IPS DF 4.7 (cell line): ENCODE results near the gene TNRC6A.
"Not testable (repeated sequence)": the region's sequence is repeated elsewhere in the genome, so short reads cannot be mapped to it uniquely, and the experiment has no call there.

Source experiments
- DNase-seq: peaks from one replicate; pipeline ENCODE4 v3.0.0-alpha.2; 2013; ENCODE audit warnings: low spot score; ENCODE audit errors: extremely low read depth

Gene TNRC6A

DNA sequence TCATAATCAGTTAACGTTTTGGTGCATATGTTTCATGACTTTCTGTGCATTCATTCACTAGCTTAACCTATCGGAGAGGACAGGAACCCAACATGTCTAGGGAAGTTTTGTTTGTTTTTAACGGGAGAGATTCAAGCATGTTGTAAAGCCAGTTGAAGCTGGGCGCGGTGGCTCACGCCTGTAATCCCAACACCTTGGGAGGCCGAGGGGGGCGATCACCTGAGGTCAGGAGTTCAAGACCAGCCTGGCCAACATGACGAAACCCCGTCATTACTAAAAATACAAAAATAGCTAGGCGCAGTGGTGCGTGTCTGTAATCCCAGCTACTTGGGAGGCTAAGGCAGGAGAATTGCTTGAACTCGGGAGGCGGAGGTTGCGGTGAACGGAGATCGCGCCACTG, 1.4 kb upstream of the TNRC6A start:
- DNase-seq = no peak

DNA sequence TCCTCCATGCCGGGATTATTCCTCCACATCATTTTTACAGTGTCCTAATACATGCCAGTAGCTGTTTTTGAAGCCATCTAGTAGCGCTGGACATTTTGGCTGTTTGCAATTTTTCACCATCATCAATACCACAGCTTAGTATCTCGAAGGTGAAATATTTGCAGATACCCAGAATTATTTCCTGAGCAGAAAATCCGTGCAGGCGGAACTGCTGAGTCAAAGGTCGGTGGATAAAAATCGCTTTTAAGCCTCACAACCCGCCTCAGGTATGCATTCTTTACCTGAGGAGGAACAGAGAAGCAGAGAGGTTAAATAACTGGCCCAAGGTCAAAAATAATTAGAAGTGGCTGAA, 584 bp upstream of the TNRC6A start:
- no peak for DNase-seq

DNA sequence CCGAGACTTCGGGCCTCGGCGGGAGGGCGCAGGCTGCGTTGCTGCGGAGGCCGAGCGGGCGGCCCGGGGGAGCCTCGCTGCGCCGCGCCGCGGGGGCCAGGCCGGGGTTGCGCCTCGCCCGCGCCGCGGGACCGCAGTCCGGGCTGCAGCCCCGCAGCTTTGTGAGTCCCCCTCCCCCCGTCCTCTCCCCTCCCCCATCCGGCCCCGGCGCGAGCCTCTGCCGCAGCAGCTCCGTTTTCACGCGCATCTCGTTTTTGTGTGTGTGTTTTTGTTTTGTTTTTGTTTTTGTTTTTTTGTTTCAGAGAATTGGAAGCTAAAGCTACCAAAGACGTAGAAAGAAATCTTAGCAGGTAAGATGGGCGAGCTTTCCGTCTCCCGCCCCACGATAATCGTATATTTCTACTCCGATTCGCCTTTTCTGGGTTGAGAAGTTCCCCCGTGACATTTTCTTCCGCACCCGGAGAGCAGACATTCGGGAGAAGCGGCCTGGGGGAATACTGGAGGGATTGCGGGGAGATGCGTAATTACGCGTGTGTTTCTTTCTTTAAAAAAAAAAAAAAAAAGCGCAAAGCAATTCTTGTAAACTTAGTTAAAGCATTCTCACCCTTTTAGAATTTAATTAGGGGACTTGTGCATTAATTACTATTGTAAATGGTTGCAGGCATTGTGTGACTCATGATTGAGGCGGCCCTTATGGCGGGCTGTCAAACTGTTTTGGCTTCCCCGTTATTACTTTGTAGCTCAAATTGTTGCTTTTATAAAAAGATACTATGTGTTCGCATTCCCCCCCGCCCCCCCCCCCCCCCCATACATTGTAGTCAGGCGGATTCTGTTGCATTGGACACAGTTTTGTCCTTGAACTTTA, 732 bp downstream of the TNRC6A start:
- no peak for DNase-seq

- DNase-seq = no peak
These were observed 1.5 kb downstream of the TNRC6A start for GRCh38 chr16:24730914-24731313.

DNA sequence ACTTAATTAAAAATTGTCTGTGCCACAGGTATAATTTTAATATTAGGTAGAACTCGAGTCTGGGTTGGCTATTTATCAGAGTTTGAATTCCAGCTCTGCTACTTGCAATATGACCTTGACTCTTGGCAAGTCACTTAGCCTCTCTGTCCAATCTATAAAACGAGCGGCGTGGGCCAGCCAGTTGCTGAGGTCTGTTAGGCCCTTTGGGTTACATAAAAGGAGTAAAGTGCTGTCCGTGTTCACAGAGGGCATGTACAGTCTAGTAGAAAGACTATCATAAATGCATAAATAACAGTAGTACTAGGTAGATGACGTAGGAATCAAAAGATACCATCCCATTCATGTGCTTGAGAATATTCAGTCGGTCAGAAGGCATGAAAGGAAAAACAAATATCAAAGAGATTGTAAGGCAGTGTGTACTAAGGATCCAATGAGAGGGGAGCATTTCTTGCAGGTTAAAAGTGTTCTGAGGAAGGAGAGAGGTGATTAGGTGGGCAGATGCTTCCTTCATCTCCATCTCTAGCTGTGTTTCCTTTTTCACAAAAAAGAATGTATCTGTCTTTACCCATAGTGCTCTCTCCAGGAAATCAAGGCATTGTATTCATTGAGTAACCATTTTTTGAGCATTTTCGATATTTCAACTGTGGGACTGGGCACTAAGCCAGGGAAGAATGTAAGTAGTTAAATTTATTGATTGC, 2.4 kb downstream of the TNRC6A start:
- no peak for DNase-seq

GRCh38 chr16:24734382-24734781, 4.9 kb downstream of the TNRC6A start:
- DNase-seq = no peak

GRCh38 chr16:24736758-24737157, 7.3 kb downstream of the TNRC6A start:
- no peak for DNase-seq

DNA sequence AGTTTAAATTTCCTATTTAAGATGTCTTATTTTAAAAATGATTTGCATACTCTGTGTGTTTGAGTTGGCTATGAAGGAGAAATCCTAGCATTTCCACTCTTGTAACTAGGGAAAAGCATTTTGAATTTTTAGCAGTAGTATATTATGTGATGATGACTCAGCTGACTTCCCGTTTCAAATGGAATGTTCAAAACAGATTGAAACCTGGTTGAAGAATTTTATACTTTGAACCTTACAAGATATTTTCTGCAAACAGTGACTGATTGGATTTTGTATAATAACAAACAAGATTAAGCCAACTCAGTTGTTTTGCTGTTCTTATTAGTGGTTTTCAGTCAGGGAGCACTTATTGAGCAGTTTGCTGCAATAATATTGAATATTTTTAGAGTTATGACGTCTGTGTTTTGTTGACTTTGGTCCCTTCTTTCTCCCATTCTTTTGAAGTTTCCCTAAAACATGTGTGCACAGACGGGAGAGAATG, 8.0 kb downstream of the TNRC6A start:
- DNase-seq = no peak

- no peak for DNase-seq
These were observed 8.6 kb downstream of the TNRC6A start for GRCh38 chr16:24737916-24738594.

DNA sequence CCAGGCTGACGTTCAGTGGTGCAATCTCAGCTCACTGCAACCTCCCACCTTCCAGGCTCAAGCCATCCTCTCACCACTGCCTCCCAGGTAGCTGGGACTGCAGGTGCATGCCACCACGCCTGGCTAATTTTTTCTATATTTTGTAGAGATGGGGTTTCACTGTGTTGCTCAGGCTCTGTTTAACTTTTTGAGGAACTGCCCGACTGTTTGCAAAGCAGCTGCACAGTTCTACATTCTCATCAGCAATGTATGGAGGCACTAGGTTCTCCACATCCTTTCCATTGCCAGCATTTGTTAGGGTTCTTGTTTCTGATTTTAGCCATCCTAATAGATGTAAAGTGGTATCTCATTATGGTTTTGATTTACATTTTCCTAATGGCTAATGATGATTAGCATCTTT, 9.4 kb downstream of the TNRC6A start:
- DNase-seq = no peak

DNA sequence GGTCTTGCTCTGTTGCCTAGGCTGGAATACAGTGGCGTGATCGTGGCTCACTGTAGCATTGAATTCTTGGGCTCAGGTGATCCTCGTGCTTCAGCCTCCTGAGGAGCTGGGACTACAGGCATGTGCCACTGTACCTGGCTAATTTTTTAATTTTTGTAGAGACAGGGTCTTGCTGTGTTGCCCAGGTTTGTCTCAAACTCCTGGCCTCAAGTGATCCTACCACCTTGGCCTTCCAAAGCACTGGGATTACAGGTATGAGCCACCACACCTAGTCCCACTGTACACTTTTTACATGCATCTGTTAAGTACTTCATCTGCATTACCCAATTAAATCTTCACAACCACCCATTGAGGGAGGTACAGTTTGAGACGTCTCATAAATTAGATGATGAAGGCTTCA, 12.4 kb downstream of the TNRC6A start:
- no peak for DNase-seq

DNA sequence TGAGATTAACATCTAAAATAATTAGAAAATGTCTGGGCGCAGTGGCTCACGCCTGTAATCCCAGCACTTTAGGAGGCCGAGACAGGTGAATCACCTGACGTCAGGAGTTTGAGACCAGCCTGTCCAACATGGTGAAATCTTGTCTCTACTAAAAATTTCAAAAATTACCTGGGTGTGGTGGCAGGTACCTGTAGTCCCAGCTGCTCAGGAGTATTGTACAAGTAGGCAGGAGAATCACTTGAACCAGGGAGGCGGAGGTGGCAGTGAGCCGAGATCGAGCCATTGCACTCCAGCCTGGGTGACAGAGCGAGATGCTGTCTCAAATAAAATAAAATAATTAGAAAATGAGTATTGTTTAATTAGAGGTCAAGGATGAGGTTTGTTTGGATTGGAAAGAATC, 13.2 kb downstream of the TNRC6A start:
- not testable (repeated sequence) for DNase-seq

DNA sequence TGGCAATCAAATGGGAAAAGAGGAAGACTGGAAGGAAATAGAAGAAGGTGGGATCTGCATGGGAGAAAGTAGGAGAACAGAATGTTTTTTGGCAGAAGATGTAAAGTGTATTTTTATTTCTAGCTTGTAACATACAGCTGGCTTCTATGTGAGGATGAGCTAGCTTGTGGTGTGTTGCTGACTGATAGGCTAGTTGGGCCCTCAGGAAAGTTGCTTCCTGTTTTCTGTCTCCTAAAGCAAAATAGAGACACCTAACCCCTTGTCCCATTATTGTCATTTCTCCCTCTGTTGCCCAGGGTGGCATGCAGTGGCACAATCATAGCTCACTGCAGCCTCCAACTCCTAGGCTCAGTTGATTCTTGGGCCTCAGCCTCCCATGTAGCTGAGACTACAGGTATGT, 15.9 kb downstream of the TNRC6A start:
- no peak for DNase-seq

- DNase-seq = no peak
These were observed 16.3 kb downstream of the TNRC6A start for GRCh38 chr16:24745791-24746190.

DNA sequence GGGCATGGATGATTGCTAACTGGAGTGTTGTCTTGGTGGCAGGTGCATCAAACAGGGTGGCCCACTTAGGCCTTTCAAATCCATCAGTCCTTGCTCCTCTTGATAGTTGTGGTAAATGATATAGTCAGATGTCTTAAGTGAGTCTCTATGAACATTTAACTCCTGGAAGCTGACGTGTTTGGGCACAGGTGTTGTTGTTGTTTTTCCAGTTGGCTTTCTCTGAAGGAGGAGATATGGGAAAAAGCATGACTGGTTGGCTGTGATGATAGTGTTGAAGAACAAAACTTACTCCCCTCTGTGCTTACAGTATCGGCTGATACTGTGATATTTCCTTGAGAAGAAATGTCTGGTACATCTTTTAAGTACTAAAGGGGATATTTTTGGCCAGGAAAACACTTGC, 18.0 kb downstream of the TNRC6A start:
- no peak for DNase-seq

- no peak for DNase-seq
These were observed 18.8 kb downstream of the TNRC6A start for GRCh38 chr16:24748242-24748641.

DNA sequence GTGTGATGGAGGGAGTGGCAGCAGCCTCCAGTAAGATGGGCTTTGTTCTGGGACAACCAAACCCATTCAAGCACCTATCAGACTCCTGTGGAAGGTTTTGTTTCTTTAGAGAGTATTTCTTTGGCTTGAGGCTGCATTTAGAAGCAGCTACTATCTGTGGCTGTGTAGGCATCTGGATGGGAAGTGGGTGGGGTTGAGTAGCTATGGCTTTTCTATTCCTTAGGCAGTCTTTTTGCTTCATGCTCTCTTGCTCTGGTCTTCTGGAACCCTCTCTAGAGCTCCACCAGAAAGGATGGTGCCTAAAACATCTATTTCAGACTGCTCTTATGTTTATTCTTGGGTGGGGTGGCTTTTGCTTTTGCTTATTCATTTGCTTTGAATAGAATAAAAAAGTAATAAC, 19.9 kb downstream of the TNRC6A start:
- DNase-seq = no peak

DNA sequence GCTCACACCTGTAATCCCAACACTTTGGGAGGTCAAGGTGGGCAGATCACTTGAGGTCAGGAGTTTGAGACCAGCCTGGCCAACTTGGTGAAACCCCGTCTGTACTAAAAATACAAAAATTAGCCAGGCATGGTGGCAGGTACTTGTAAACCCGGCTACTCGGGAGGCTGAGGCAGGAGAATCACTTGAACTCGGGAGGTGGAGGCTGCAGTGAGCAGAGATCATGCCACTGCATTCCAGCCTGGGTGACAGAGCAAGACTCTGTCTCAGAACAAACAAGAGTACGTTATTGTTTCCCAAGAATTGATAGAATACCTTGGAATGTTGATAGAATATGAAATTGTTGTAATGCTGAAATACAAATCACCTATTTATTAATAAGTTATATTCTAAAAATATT, 20.4 kb downstream of the TNRC6A start:
- not testable (repeated sequence) for DNase-seq

DNA sequence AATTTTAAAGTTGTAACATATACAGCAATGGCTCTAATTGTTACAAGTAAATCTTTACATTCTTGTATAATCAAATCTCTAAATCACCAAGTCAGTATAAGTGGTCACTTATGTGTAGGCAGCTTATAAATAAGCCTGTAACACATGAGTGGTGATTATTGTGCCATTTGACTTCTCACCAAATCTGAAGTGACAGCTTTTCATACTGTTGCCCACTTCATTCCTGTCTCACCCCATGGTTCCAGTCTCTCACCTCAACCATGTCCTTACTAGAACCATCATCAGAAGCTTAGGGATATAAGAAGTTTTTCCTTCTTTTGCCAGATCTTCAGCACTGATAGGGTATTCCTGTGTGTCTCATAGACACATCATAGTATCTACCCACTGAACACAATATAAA, 23.5 kb downstream of the TNRC6A start:
- DNase-seq = no peak

DNA sequence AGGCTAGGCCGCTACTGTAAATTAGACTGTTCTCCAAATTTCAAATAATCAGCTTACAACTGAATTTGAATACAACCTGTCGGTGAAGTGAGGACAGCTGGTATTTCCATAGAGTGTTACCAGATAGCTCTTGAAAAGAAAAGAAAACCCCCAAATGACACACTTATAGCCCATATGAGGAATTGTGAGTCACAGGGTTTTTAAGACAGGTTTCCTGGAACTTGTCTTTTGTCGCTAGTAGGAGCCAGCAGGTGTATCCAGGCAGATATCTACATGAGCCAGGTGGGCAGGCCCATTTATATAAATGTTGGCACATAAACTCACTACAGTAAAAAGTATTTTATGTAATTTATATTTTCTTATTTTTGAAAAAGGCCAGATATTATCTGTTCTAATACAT, 24.0 kb downstream of the TNRC6A start:
- no peak for DNase-seq

DNA sequence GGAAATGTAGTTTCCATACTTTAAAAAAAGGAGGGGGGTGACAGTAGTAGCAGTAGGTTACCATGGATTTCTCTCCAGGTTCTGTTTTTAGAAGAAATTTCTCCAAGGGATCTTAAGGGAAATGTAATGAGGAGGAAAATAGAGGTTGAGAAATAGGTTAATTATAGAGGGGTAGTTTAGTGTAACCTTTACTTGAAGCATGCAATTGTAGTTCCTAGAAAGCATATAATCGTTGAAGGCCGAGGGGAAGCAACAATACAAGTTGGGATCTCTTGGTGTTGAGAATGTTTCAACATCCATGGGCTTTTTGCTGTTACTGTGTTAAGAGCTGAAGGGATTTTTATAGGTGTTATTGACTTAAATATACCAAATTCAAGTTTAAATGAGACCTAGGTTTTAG, 25.1 kb downstream of the TNRC6A start:
- no peak for DNase-seq

DNA sequence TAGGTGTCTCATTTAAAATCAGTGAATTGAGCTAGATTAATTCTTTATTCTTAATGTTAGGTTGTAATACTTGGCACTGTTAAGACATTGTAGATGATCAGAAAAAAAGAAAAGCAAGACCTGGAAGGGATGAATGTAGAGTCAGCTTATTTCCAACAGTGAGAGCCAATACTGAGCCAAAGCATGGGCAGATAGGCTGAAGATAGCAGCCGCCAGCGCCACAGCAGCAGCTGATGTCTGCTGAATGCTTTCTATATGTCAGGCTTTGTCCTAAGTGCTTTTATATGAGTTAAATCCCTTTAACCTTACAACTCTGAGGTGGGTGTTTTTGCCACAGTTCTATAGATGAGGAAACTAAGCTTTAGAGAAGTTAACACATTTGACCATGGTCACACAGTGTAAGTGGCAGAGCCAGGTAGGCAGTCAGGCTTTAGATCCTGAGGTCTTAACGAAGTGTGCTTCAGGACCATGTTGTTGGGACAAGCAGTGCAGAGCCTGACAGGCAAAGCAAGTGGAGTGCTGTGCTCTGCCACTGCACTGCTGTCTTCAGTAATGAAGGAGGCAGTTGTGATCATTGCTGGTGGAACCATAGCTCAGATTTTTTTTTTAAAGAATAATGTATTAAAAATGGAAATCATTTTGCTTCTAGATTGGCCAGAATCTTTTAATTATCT, 25.9 kb downstream of the TNRC6A start:
- DNase-seq = no peak
